PC-3 (cell line): ENCODE results near the gene LRRC57. TPM values are rescaled to one million over a fixed set of nuclear protein-coding genes. Genes with fewer than 3 reads are reported as not detected.

Experiments
- ATAC-seq: fragments of 200-7000 bp; cut with Tn5 transposase; 2 replicates; pipeline ENCODE4 v1.9.1; 2020; ENCODE audit warnings: mild to moderate bottlenecking, moderate library complexity
- BruUV-seq: library from RNA; stranded (reverse); fragments of 400-500 nt; replicated peaks from 2 replicates; lab custom pipeline; 2021; lab: Mats Ljungman, UMichigan
- CTCF ChIA-PET: fragments of 300-600 bp; sonication (Branson Sonifier 250); formaldehyde crosslinking; loops from one replicate; lab custom pipeline; 2022; ENCODE audit warnings: antibody characterized with exemption; lab: Charles Lee
- POLR2A ChIA-PET: fragments of 300-600 bp; sonication (Branson Sonifier 250); formaldehyde crosslinking; loops from one replicate; lab custom pipeline; 2022; ENCODE audit warnings: antibody characterized with exemption; ENCODE audit not compliant: unreplicated experiment; lab: Charles Lee
- DNase-seq: peaks from one replicate; pipeline ENCODE4 v3.0.0-alpha.2; 2015
- H2AFZ ChIP-seq: fragments of 300-600 bp; sonication (generic); 2 replicates; pipeline ENCODE4 v1.6.0; 2016; ENCODE audit warnings: antibody characterized with exemption, low read length
- H3F3A ChIP-seq: fragments of 300-600 bp; sonication (generic); one replicate; pipeline ENCODE4 v1.6.0; 2017; ENCODE audit warnings: antibody characterized with exemption, low read length, control low read depth, mild to moderate bottlenecking; ENCODE audit not compliant: unreplicated experiment
- H3K27ac ChIP-seq: fragments of 300-600 bp; sonication (generic); 2 replicates; pipeline ENCODE4 v1.5.1; 2016; ENCODE audit warnings: mild to moderate bottlenecking, low read length
- H3K27me3 ChIP-seq: fragments of 300-600 bp; sonication (generic); 2 replicates; pipeline ENCODE4 v1.6.1; 2016; ENCODE audit warnings: low read length, mixed read lengths
- H3K36me3 ChIP-seq: fragments of 300-600 bp; sonication (generic); 2 replicates; pipeline ENCODE4 v1.6.1; 2016; ENCODE audit warnings: low read depth, mixed run types, low read length, mixed read lengths
- H3K4me1 ChIP-seq: fragments of 300-600 bp; sonication (generic); 2 replicates; pipeline ENCODE4 v1.5.1; 2016; ENCODE audit warnings: low read length; ENCODE audit not compliant: insufficient read depth
- H3K4me2 ChIP-seq: fragments of 300-600 bp; sonication (generic); 2 replicates; pipeline ENCODE4 v1.6.0; 2016; ENCODE audit warnings: low read length
- H3K4me3 ChIP-seq: fragments of 300-600 bp; sonication (generic); 2 replicates; pipeline ENCODE4 v1.5.1; 2016; ENCODE audit warnings: mild to moderate bottlenecking, low read length, mixed read lengths
- H3K79me2 ChIP-seq: fragments of 300-600 bp; sonication (generic); 2 replicates; pipeline ENCODE4 v1.6.1; 2017; ENCODE audit warnings: low read length, mixed read lengths
- H3K9ac ChIP-seq: fragments of 300-600 bp; sonication (generic); 2 replicates; pipeline ENCODE4 v1.6.0; 2016; ENCODE audit warnings: mild to moderate bottlenecking, low read length
- H3K9me2 ChIP-seq: fragments of 300-600 bp; sonication (generic); replicated peaks from 2 replicates; pipeline ENCODE4 v1.6.1; 2016; ENCODE audit warnings: mixed run types, low read length, mixed read lengths
- H3K9me3 ChIP-seq: fragments of 300-600 bp; sonication (generic); 2 replicates; pipeline ENCODE4 v1.6.1; 2016; ENCODE audit warnings: low read length, mixed read lengths
- H4K20me1 ChIP-seq: fragments of 300-600 bp; sonication (generic); 2 replicates; pipeline ENCODE4 v1.6.1; 2016; ENCODE audit warnings: low read length, mixed read lengths
- EZH2 ChIP-seq: fragments of 300-600 bp; sonication (generic); IDR thresholded peaks from one replicate; pipeline ENCODE4 v1.6.1; 2017; ENCODE audit warnings: antibody characterized with exemption, mild to moderate bottlenecking, low read length; ENCODE audit not compliant: unreplicated experiment
- EZH2phosphoT487 ChIP-seq: fragments of 300-600 bp; sonication (generic); IDR thresholded peaks from 2 replicates; pipeline ENCODE4 v1.6.1; 2018; ENCODE audit warnings: mild to moderate bottlenecking, antibody characterized with exemption, low read length, borderline replicate concordance
- intact Hi-C: fragments of 100-400 bp; cut with micrococcal nuclease; formaldehyde crosslinking; loops from 2 replicates; pipeline ENCODE4 v1.9.0; 2023
- total RNA-seq: library from RNA; depleted of rRNA; stranded (reverse); fragments of >200 nt; gene quantifications from 2 replicates; pipeline ENCODE4 v1.2.3, GENCODE V29; 2014
- TF ChIP-seq, protein P1 (sequence below): fragments of 300-600 bp; sonication (generic); conservative IDR thresholded peaks from 2 replicates; pipeline ENCODE4 v1.5.1; 2017; ENCODE audit warnings: antibody characterized with exemption, low read depth, mild to moderate bottlenecking, low read length

The LRRC57 gene
- total RNA-seq, 1 experiment from 2014 or later: 9.1 TPM

DNA sequence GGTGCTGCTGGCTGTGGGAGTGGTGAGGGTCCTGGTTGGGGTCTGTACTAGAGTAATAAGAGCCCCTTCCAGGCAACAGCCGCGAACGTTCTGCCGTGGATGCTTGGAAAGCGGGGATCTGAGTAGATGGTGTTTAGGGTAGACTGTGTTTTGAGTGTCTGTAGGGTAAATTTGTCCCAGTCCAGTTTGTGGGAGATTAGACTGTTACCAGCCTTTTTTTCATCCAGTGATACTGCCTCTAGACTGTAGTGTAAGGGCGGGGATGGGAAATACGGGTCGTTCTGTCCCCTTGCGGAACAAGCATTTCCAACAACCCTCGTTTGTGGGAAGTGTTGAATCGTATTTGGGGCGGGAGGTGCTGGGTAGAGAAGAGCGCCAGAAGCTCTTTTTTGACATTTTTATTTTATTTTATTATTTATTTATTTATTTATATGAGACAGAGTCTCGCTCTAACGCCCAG is 469 bp upstream of the LRRC57 start:
- no peaks in the 10 kb centered on the region for H3K9me2 ChIP-seq
- ChIA-PET POLR2A (interaction anchor here (0.6 kb wide), 2 partner anchors 33 to 54 kb away, joined by 3 read pairs; no protein-coding TSS in a partner anchor), CTCF (no interaction called here)
- peak overlapping the region; percentile 94 for H3K4me3 ChIP-seq
- ATAC-seq: peak; percentile 48
- BruUV-seq: TSS peak; percentile 76
- H3K4me2 ChIP-seq: peak overlapping the region; percentile 88
- no peaks in the 10 kb centered on the region for H3F3A ChIP-seq
- peaks cover 2% of the 10 kb centered on the region; the same call in 1 of the 2 replicates for H3K36me3 ChIP-seq
- H2AFZ ChIP-seq: peak overlapping the region; percentile 87
- H3K9ac ChIP-seq: peak overlapping the region; percentile 96
- peak overlapping the region; percentile 24 for H3K27ac ChIP-seq
- H4K20me1 ChIP-seq: no peaks in the 10 kb centered on the region
- H3K27me3 ChIP-seq: no peaks in the 10 kb centered on the region
- peaks cover 16% of the 10 kb centered on the region for H3K4me1 ChIP-seq
- intact Hi-C loops: loop anchor here (5.0 kb wide), 2 partner anchors 33 to 52 kb away; partner anchors contain the start of gene SNAP23
- peaks cover 74% of the 10 kb centered on the region for H3K79me2 ChIP-seq
- no peaks in the 10 kb centered on the region for H3K9me3 ChIP-seq
- no peak for TF ChIP-seq EZH2phosphoT487
- TF ChIP-seq, protein P1, sequence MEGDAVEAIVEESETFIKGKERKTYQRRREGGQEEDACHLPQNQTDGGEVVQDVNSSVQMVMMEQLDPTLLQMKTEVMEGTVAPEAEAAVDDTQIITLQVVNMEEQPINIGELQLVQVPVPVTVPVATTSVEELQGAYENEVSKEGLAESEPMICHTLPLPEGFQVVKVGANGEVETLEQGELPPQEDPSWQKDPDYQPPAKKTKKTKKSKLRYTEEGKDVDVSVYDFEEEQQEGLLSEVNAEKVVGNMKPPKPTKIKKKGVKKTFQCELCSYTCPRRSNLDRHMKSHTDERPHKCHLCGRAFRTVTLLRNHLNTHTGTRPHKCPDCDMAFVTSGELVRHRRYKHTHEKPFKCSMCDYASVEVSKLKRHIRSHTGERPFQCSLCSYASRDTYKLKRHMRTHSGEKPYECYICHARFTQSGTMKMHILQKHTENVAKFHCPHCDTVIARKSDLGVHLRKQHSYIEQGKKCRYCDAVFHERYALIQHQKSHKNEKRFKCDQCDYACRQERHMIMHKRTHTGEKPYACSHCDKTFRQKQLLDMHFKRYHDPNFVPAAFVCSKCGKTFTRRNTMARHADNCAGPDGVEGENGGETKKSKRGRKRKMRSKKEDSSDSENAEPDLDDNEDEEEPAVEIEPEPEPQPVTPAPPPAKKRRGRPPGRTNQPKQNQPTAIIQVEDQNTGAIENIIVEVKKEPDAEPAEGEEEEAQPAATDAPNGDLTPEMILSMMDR: no peak
- no peak for TF ChIP-seq EZH2
- DNase-seq: peak; percentile 32

DNA sequence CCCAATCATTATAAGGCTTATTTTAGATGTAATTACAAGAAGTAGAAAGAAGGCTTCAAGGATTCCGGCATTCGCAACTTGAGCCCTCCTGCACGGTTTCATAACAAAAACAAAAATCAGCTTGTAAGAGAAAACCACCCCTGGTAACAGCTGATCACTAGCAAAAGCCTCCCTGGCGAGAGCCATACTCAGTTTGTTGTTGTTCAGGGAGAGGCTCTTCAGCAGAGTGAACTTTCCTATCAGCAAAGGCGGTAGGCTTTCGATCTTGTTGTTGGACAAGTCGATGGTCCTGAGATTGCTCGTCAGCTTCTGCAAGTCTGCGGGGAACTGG is 710 bp downstream of the LRRC57 start:
- no TSS peak for BruUV-seq
- peaks cover 62% of the 10 kb centered on the region for H3K79me2 ChIP-seq
- peak; percentile 23 for ATAC-seq

More for the DNA sequence above, 710 bp downstream of the LRRC57 start:
- TF ChIP-seq EZH2 (no peak), EZH2phosphoT487 (no peak)
- TF ChIP-seq, protein P1: no peak
- Histone ChIP-seq H3K9ac (peak overlapping the region; percentile 96), H3K4me2 (peak overlapping the region; percentile 88), H2AFZ (peak overlapping the region; percentile 87), H3F3A (no peaks in the 10 kb centered on the region), H3K27ac (peak overlapping the region; percentile 24; the same call in 1 of the 2 replicates), H3K27me3 (no peaks in the 10 kb centered on the region), H3K4me1 (peaks cover 16% of the 10 kb centered on the region), H3K9me3 (no peaks in the 10 kb centered on the region), H3K9me2 (no peaks in the 10 kb centered on the region), H3K36me3 (peaks cover 9% of the 10 kb centered on the region; the same call in 1 of the 2 replicates), H4K20me1 (no peaks in the 10 kb centered on the region), H3K4me3 (peak overlapping the region; percentile 94)
- POLR2A ChIA-PET: interaction anchor here (0.8 kb wide), 2 partner anchors 27 to 53 kb away, joined by 6 to 8 read pairs; partner anchors contain the start of genes SNAP23 and STARD9
- no peak for DNase-seq
- CTCF ChIA-PET: no interaction called here
- intact Hi-C loops: loop anchor here (1.0 to 5.0 kb wide), 3 partner anchors 34 to 102 kb away; partner anchors contain the start of gene SNAP23
